GM18868 (cell line): ENCODE results near the gene RPUSD2.
"Not testable (repeated sequence)": the region's sequence is repeated elsewhere in the genome, so short reads cannot be mapped to it uniquely, and the experiment has no call there.

Experiments
- ATAC-seq: cut with Tn5 transposase; IDR thresholded peaks from one replicate; pipeline ENCODE4 v1.9.1; 2021; ENCODE audit warnings: mild to moderate bottlenecking, moderate library complexity; ENCODE audit not compliant: unreplicated experiment

RPUSD2 gene

GRCh38 chr15:40565333-40566238 is 3.5 kb upstream of the RPUSD2 start:
- no peak for ATAC-seq

GRCh38 chr15:40567111-40567510 is 2.0 kb upstream of the RPUSD2 start:
- ATAC-seq = no peak

- ATAC-seq = no peak
These were observed 6.0 kb downstream of the RPUSD2 start for GRCh38 chr15:40575113-40575512.

- not testable (repeated sequence) for ATAC-seq
These were observed 7.8 kb downstream of the RPUSD2 start for GRCh38 chr15:40576914-40577313.

- no peak for ATAC-seq
These were observed 9.8 kb downstream of the RPUSD2 start for GRCh38 chr15:40578892-40579291.

- not testable (repeated sequence) for ATAC-seq
These were observed 12.7 kb downstream of the RPUSD2 start for GRCh38 chr15:40581796-40582195.

- no peak for ATAC-seq
These were observed 13.7 kb downstream of the RPUSD2 start for GRCh38 chr15:40582726-40583246.

GRCh38 chr15:40584191-40584590 is 15.1 kb downstream of the RPUSD2 start:
- ATAC-seq = no peak

- ATAC-seq = no peak
These were observed 21.6 kb downstream of the RPUSD2 start for GRCh38 chr15:40590667-40591050.

GRCh38 chr15:40591389-40591788 is 22.3 kb downstream of the RPUSD2 start:
- ATAC-seq = no peak

- ATAC-seq = no peak
These were observed 24.1 kb downstream of the RPUSD2 start for GRCh38 chr15:40593165-40593564.

- peak; percentile 73 for ATAC-seq
These were observed 24.7 kb downstream of the RPUSD2 start, which contains the start of gene KNL1 for GRCh38 chr15:40593588-40594428. TSS of gene KNL1 (plus strand) at chr15:40594249. CDS start at chr15:40602932, 8,683 bp downstream.

- peak; percentile 40 for ATAC-seq
These were observed 25.3 kb downstream of the RPUSD2 start for GRCh38 chr15:40594429-40594836.

GRCh38 chr15:40595219-40595618 is 26.1 kb downstream of the RPUSD2 start:
- no peak for ATAC-seq

GRCh38 chr15:40595773-40596172 is 26.7 kb downstream of the RPUSD2 start:
- no peak for ATAC-seq

- ATAC-seq = no peak
These were observed 27.9 kb downstream of the RPUSD2 start for GRCh38 chr15:40597024-40597423.

- no peak for ATAC-seq
These were observed 29.0 kb downstream of the RPUSD2 start for GRCh38 chr15:40598126-40598525.

- no peak for ATAC-seq
These were observed 29.6 kb downstream of the RPUSD2 start for GRCh38 chr15:40598672-40599071.

GRCh38 chr15:40600956-40601355 is 31.9 kb downstream of the RPUSD2 start:
- ATAC-seq = no peak

GRCh38 chr15:40603935-40604334 is 34.8 kb downstream of the RPUSD2 start:
- ATAC-seq = no peak

GRCh38 chr15:40613080-40613479 is 44.0 kb downstream of the RPUSD2 start:
- ATAC-seq = no peak
